ENCODE results near the gene PLA2G4C. TPM values are rescaled to one million over a fixed set of nuclear protein-coding genes. Genes with fewer than 3 reads are reported as not detected.

PLA2G4C gene
- polyA plus RNA-seq, 3 donors = 3.8 to 14.5 (median 8.5) TPM

- no peak for DNase-seq
- Histone ChIP-seq H3K79me2 (ENCODE audit: insufficient read depth, low read length) (no peaks in the 10 kb centered on the region), H2AFZ (ENCODE audit: insufficient read depth, low read depth, low read length, poor library complexity, severe bottlenecking) (no peak overlapping the region), H3K4me3 (replicated peaks in 1 of 3; ENCODE audit: low read depth in 2 of 3, low read length in 3 of 3) (no peak overlapping the region), H3K27ac (ENCODE audit: low read depth in 1 of 2, low read length in 2 of 2) (no peak overlapping the region), H3K9me3 (replicated peaks in 1 of 2; ENCODE audit: control insufficient read depth in 1 of 2, insufficient read depth in 1 of 2, low read length in 2 of 2) (no peaks in the 10 kb centered on the region), H3K9ac (ENCODE audit: insufficient read depth, low read length, poor library complexity, severe bottlenecking) (no peak overlapping the region), H3K27me3 (ENCODE audit: control insufficient read depth in 2 of 2, insufficient read depth in 2 of 2, low read length in 2 of 2) (peaks cover 0 to 3% of the 10 kb centered on the region in 2 donors), H4K20me1 (ENCODE audit: insufficient read depth, low read length) (no peaks in the 10 kb centered on the region), H3K4me1 (ENCODE audit: control insufficient read depth in 1 of 2, insufficient read depth in 2 of 2, low read length in 2 of 2) (no peaks in the 10 kb centered on the region), H3K36me3 (replicated peaks in 1 of 2; ENCODE audit: control insufficient read depth in 1 of 2, insufficient read depth in 2 of 2, low read length in 2 of 2) (no peaks in the 10 kb centered on the region), H3K4me2 (replicated peaks; ENCODE audit: extremely low read depth, low read length, poor library complexity, severe bottlenecking) (no peak overlapping the region)
- H3K27ac Mint-ChIP-seq = no peak overlapping the region
- WGBS (ENCODE audit: insufficient coverage) = no CpG with 5 or more reads among the region's 3 CpGs
- no peaks in the 10 kb centered on the region for H3K36me3 Mint-ChIP-seq
- H3K9me3 Mint-ChIP-seq = peaks cover 0 to 3% (median 0%) of the 10 kb centered on the region in 7 donors
- intact Hi-C loops (cut with micrococcal nuclease) = no loop called here
- H3K4me1 Mint-ChIP-seq = no peaks in the 10 kb centered on the region
- peaks cover 0 to 8% (median 5%) of the 10 kb centered on the region in 3 donors for H3K27me3 Mint-ChIP-seq (ENCODE audit: low read depth in 3 of 3)
- H3K4me3 Mint-ChIP-seq = no peak overlapping the region
- no peak for TF ChIP-seq CTCF (IDR thresholded peaks at IDR 0.05)
Measured at GRCh38 chr19:48023518-48023917, 87.1 kb downstream of the PLA2G4C start.

- peaks cover 0 to 8% (median 5%) of the 10 kb centered on the region in 3 donors for H3K27me3 Mint-ChIP-seq (ENCODE audit: low read depth in 3 of 3)
- Histone ChIP-seq H3K27me3 (ENCODE audit: control insufficient read depth in 2 of 2, insufficient read depth in 2 of 2, low read length in 2 of 2) (peaks cover 0 to 3% of the 10 kb centered on the region in 2 donors), H3K79me2 (ENCODE audit: insufficient read depth, low read length) (no peaks in the 10 kb centered on the region), H3K27ac (ENCODE audit: low read depth in 1 of 2, low read length in 2 of 2) (no peak overlapping the region), H3K9me3 (replicated peaks in 1 of 2; ENCODE audit: control insufficient read depth in 1 of 2, insufficient read depth in 1 of 2, low read length in 2 of 2) (no peaks in the 10 kb centered on the region), H2AFZ (ENCODE audit: insufficient read depth, low read depth, low read length, poor library complexity, severe bottlenecking) (no peak overlapping the region), H3K4me3 (replicated peaks in 1 of 3; ENCODE audit: low read depth in 2 of 3, low read length in 3 of 3) (no peak overlapping the region), H3K9ac (ENCODE audit: insufficient read depth, low read length, poor library complexity, severe bottlenecking) (no peak overlapping the region), H4K20me1 (ENCODE audit: insufficient read depth, low read length) (no peaks in the 10 kb centered on the region), H3K4me1 (ENCODE audit: control insufficient read depth in 1 of 2, insufficient read depth in 2 of 2, low read length in 2 of 2) (no peaks in the 10 kb centered on the region), H3K4me2 (replicated peaks; ENCODE audit: extremely low read depth, low read length, poor library complexity, severe bottlenecking) (no peak overlapping the region), H3K36me3 (replicated peaks in 1 of 2; ENCODE audit: control insufficient read depth in 1 of 2, insufficient read depth in 2 of 2, low read length in 2 of 2) (no peaks in the 10 kb centered on the region)
- no peak overlapping the region for H3K27ac Mint-ChIP-seq
- peaks cover 0 to 3% (median 0%) of the 10 kb centered on the region in 7 donors for H3K9me3 Mint-ChIP-seq
- 70% methylated on average over 2 of the region's 2 CpGs for WGBS (ENCODE audit: insufficient coverage)
- no peaks in the 10 kb centered on the region for H3K36me3 Mint-ChIP-seq
- intact Hi-C loops (cut with micrococcal nuclease) = no loop called here
- no peaks in the 10 kb centered on the region for H3K4me1 Mint-ChIP-seq
- no peak for TF ChIP-seq CTCF (IDR thresholded peaks at IDR 0.05)
- H3K4me3 Mint-ChIP-seq = no peak overlapping the region
- DNase-seq = no peak
Measured at GRCh38 chr19:48023011-48023410, 87.6 kb downstream of the PLA2G4C start.
